ENCODE results near the gene PLEKHH3.

DNA sequence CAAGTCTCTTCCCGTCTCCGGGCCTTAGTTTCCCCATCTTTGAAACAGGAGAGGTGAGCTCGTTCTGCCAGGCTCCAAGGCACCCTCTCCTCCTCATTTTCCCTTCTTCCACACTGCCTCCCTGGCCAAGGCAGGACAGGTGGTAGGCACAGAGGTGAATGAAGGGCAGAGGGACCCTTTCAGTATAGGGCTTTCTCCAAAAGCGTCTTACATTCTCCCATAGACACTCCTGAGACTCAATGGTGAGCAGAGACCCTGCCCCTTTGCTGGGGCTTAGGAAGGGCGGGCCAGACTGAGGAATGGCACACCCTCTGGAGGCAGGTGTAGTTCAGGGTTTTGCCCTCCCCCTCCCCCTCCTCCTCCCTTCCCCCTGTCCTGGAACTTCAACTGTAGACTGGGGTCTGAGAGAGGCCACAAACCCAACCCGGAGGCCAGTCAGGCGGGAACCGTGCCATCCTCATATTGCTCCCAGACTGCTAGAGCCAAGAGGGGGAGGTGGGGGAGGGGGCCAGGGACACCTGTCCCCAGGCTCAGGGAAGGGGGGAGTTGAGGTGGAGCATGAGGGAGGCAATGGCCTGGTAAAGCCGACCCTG is 1.9 kb downstream of the PLEKHH3 start:
- TF ChIP-seq, protein P1, sequence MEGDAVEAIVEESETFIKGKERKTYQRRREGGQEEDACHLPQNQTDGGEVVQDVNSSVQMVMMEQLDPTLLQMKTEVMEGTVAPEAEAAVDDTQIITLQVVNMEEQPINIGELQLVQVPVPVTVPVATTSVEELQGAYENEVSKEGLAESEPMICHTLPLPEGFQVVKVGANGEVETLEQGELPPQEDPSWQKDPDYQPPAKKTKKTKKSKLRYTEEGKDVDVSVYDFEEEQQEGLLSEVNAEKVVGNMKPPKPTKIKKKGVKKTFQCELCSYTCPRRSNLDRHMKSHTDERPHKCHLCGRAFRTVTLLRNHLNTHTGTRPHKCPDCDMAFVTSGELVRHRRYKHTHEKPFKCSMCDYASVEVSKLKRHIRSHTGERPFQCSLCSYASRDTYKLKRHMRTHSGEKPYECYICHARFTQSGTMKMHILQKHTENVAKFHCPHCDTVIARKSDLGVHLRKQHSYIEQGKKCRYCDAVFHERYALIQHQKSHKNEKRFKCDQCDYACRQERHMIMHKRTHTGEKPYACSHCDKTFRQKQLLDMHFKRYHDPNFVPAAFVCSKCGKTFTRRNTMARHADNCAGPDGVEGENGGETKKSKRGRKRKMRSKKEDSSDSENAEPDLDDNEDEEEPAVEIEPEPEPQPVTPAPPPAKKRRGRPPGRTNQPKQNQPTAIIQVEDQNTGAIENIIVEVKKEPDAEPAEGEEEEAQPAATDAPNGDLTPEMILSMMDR (IDR thresholded peaks at IDR 0.05) = no peak
- TF ChIP-seq EZH2 (IDR thresholded peaks at IDR 0.05) = no peak
